Subcutaneous adipose tissue (tissue), 4 donors: ENCODE measurements around the gene PCSK4. TPM values are rescaled to one million over a fixed set of nuclear protein-coding genes. Genes with fewer than 3 reads are reported as not detected.

Experiments
- CTCF ChIP-seq: fragments of 450-650 bp; IDR thresholded peaks from one replicate; pipeline ENCODE4 v1.5.1; 2016; ENCODE audit warnings: low read depth, mild to moderate bottlenecking, control low read depth, antibody characterized with exemption, moderate library complexity
- total RNA-seq, 4 donors: library from RNA; depleted of rRNA; stranded (reverse); fragments of >200 nt; gene quantifications; one replicate each; pipeline ENCODE4 v1.1.0, GENCODE V29; 2016

PCSK4 gene
- total RNA-seq, 4 donors from 2014 or later = 0.65 to 2.6 (median 1.8) TPM

- no peak for TF ChIP-seq CTCF
Observed at GRCh38 chr19:1528596-1529429, 38.7 kb upstream of the PCSK4 start.

- no peak for TF ChIP-seq CTCF
Observed at GRCh38 chr19:1527650-1528309, 37.6 kb upstream of the PCSK4 start.

GRCh38 chr19:1526979-1527649, 37.0 kb upstream of the PCSK4 start:
- TF ChIP-seq CTCF = no peak

- no peak for TF ChIP-seq CTCF
Observed at GRCh38 chr19:1526066-1526778, 36.1 kb upstream of the PCSK4 start.

- no peak for TF ChIP-seq CTCF
Observed at GRCh38 chr19:1525343-1525742, 35.2 kb upstream of the PCSK4 start.

GRCh38 chr19:1524972-1525325, 34.8 kb upstream of the PCSK4 start:
- TF ChIP-seq CTCF = no peak
